Activated CD4-positive, alpha-beta T cell treated with anti-CD3 and anti-CD28 coated beads for 1 hour (primary cell): ENCODE measurements around the gene MAGEL2.
"Not testable (repeated sequence)": the region's sequence is repeated elsewhere in the genome, so short reads cannot be mapped to it uniquely, and the experiment has no call there.

ENCODE experiments used
- DNase-seq: peaks from one replicate; pipeline ENCODE4 v3.0.0-alpha.2; 2020

MAGEL2 gene

DNA sequence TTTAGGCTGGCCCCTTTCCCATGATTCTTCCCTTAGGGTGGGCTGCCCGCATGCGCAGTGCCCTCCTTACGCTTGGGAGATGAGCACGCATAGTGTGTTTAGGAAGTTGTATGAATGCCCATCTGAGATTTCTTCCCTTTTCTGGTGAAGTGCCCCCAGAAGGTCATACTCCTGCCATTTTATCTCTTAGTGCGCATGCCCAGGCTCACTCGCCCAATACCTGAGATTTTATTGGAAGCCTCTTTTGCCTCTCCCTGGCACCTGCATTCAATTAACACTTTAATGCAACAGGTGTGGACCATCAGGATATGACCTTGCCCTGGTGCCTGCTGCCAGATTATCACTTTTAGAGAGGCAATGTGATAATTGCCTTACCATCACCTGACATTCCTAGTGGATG, 45.5 kb downstream of the MAGEL2 start:
- DNase-seq: no peak

DNA sequence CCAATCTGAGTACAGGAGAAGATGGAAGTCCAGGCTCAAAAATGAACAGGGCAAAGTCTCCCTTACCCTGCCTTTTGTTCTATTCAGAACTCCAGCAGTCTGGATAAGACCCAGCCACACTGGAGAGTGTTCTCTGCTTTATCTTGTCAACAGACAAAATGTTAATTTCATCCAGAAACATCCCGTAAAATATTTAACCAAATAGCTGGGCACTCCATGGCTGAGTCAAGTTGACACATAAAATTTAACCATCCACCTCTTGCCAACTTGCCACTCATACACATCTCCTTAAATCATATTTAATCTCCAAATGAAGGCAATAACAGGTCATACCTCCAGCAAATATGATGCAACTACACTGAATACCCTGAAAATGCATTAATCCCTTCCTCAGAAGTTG, 48.6 kb downstream of the MAGEL2 start:
- DNase-seq: no peak

DNA sequence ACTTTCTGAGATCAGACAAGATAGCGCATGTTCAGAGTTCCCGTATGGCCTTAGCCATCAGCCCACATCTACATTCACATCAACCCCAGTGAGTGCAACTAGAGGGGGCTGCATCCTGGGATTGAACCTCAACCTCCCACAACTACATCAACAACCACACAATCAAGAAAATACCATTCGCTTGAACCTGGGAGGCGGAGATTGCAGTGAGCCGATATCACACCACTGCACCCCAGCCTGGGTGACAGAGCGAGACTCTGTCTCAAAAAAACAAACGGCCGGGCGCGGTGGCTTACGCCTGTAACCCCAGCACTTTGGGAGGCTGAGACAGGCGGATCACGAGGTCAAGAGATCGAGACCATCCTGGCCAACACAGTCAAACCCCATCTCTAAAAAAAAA, 50.4 kb downstream of the MAGEL2 start:
- not testable (repeated sequence) for DNase-seq

DNA sequence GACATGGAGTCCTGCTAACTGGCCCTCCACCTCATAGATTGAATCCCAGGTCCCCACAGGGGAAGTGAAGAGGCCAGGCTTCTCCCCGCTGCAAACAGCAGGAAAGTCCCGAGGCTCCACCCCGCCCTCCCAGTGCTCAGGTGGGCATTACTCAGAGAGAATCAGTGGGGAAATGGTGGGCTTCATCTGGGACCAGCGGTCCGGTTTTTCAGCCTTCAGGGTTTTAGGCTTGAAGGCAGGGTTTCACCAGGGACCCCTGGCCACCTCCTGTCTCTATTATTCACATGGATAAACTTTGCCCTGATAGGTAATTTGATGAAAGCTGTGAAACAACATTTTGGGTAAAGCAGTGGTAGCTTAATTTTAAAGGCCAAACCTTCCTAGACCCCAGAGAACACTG, 50.9 kb downstream of the MAGEL2 start:
- DNase-seq: no peak

DNA sequence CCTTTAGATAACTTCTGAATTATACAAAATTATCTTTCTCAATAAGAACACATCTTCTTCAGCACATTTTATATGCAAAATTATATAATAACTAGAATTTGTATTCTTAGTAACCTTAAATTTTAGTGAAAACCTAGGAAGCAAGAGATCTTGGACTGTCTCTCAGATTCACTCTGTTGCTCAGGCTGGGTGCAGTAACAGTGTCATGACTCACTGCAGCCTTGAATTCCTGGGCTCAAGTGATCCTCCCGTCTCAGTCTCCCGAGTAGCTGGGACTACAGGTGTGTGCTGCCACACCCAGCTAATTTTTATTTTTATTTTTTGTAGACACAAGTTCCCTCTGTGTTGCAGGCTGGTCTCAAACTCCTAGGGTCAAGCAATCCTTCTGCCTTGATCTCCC, 52.3 kb downstream of the MAGEL2 start:
- no peak for DNase-seq

DNA sequence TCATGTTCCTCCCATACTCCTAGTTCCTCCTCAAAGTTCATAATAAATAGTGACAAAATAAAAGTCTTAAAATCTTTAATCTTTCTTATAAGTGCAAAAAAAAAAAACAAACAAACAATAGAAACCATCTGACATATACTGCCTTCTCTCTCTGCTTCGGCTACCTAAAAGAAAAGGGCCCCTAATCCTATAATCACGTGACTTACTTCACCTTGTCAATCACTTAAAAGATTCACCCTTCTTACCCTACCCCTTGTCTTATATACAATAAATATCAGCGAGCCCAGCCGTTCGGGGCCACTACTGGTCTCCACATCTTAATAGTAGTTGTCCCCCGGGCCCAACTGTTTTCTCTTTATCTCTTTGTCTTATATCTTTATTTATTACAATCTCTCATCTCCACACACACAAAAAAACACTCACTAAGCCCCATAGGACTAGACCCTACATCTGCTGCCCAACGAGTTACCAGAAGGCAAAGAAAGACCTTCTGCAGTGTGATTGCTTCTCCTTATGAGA, 53.4 kb downstream of the MAGEL2 start:
- DNase-seq: no peak
